ENCODE results near the gene ZCCHC14. TPM values are rescaled to one million over a fixed set of nuclear protein-coding genes. Genes with fewer than 3 reads are reported as not detected.

ZCCHC14 gene
- total RNA-seq, 1 experiment from 2014 or later, result 28.2 TPM

GRCh38 chr16:87436225-87437172, 56.3 kb downstream of the ZCCHC14 start:
- Mint-ChIP-seq H3K27ac (ENCODE audit: low read depth, unreplicated experiment) (no peak overlapping the region), H3K4me3 (ENCODE audit: unreplicated experiment) (no peak overlapping the region), H3K27me3 (ENCODE audit: insufficient read depth, unreplicated experiment) (no peaks in the 10 kb centered on the region), H3K9me3 (ENCODE audit: unreplicated experiment) (no peaks in the 10 kb centered on the region), H3K36me3 (ENCODE audit: insufficient read depth, unreplicated experiment) (peaks cover 5% of the 10 kb centered on the region), H3K4me1 (ENCODE audit: insufficient read depth, unreplicated experiment) (peaks cover 6% of the 10 kb centered on the region)
- CTCF ChIA-PET, result interaction anchor here (0.6 to 1.1 kb wide), 3 partner anchors 200 to 296 kb away, joined by 3 to 4 read pairs (median 3); no protein-coding TSS in a partner anchor
- no peak for TF ChIP-seq CTCF (IDR thresholded peaks at IDR 0.05; ENCODE audit: unreplicated experiment)
- intact Hi-C loops (cut with micrococcal nuclease), result no loop called here
- DNase-seq (ENCODE audit: unreplicated experiment), result no peak
- BruUV-seq (replicated peaks), result no TSS peak
- POLR2A ChIA-PET, result no interaction called here

GRCh38 chr16:87435372-87436224, 57.2 kb downstream of the ZCCHC14 start:
- no peaks in the 10 kb centered on the region for H3K9me3 Mint-ChIP-seq (ENCODE audit: unreplicated experiment)
- peak; percentile 18 for DNase-seq (ENCODE audit: unreplicated experiment)
- ChIA-PET CTCF (interaction anchor here (0.6 to 1.1 kb wide), 2 partner anchors 15 to 200 kb away, joined by 3 to 4 read pairs; no protein-coding TSS in a partner anchor), POLR2A (interaction anchor here (0.7 kb wide), 1 partner anchor 62 kb away, joined by 3 read pairs; no protein-coding TSS in a partner anchor)
- H3K4me1 Mint-ChIP-seq (ENCODE audit: insufficient read depth, unreplicated experiment), result peaks cover 6% of the 10 kb centered on the region
- no peak overlapping the region for H3K27ac Mint-ChIP-seq (ENCODE audit: low read depth, unreplicated experiment)
- intact Hi-C loops (cut with micrococcal nuclease), result no loop called here
- no peak overlapping the region for H3K4me3 Mint-ChIP-seq (ENCODE audit: unreplicated experiment)
- H3K36me3 Mint-ChIP-seq (ENCODE audit: insufficient read depth, unreplicated experiment), result peaks cover 9% of the 10 kb centered on the region
- no TSS peak for BruUV-seq (replicated peaks)
- no peak for TF ChIP-seq CTCF (IDR thresholded peaks at IDR 0.05; ENCODE audit: unreplicated experiment)
- H3K27me3 Mint-ChIP-seq (ENCODE audit: insufficient read depth, unreplicated experiment), result no peaks in the 10 kb centered on the region

GRCh38 chr16:87434146-87434667, 58.6 kb downstream of the ZCCHC14 start:
- no peak for DNase-seq (ENCODE audit: unreplicated experiment)
- peaks cover 20% of the 10 kb centered on the region for H3K36me3 Mint-ChIP-seq (ENCODE audit: insufficient read depth, unreplicated experiment)
- POLR2A ChIA-PET, result no interaction called here
- TF ChIP-seq CTCF (IDR thresholded peaks at IDR 0.05; ENCODE audit: unreplicated experiment), result no peak
- no peaks in the 10 kb centered on the region for H3K9me3 Mint-ChIP-seq (ENCODE audit: unreplicated experiment)
- peaks cover 6% of the 10 kb centered on the region for H3K4me1 Mint-ChIP-seq (ENCODE audit: insufficient read depth, unreplicated experiment)
- no peak overlapping the region for H3K4me3 Mint-ChIP-seq (ENCODE audit: unreplicated experiment)
- intact Hi-C loops (cut with micrococcal nuclease), result no loop called here
- H3K27ac Mint-ChIP-seq (ENCODE audit: low read depth, unreplicated experiment), result no peak overlapping the region
- CTCF ChIA-PET, result no interaction called here
- BruUV-seq (replicated peaks), result no TSS peak
- H3K27me3 Mint-ChIP-seq (ENCODE audit: insufficient read depth, unreplicated experiment), result no peaks in the 10 kb centered on the region
